HFFc6 (cell line): ENCODE results near the gene ACR. TPM values are rescaled to one million over a fixed set of nuclear protein-coding genes. Genes with fewer than 3 reads are reported as not detected.

ENCODE experiments used
- DNase-seq: peaks from one replicate; pipeline ENCODE4 v3.0.0-alpha.2; 2018
- H3K27ac Mint-ChIP-seq: 2 replicates; pipeline ENCODE4 v1.8.0; 2020; ENCODE audit warnings: mild to moderate bottlenecking, mixed read lengths
- H3K27me3 Mint-ChIP-seq: 2 replicates; pipeline ENCODE4 v1.8.0; 2021; ENCODE audit warnings: mild to moderate bottlenecking, moderate library complexity, mixed read lengths; ENCODE audit not compliant: insufficient read depth
- H3K36me3 Mint-ChIP-seq: 2 replicates; pipeline ENCODE4 v1.8.0; 2021; ENCODE audit warnings: low read depth, mixed read lengths
- H3K4me1 Mint-ChIP-seq: 2 replicates; pipeline ENCODE4 v1.8.0; 2020; ENCODE audit warnings: low read depth, mixed read lengths
- H3K4me3 Mint-ChIP-seq: 2 replicates; pipeline ENCODE4 v1.8.0; 2020; ENCODE audit warnings: mild to moderate bottlenecking, moderate library complexity, mixed read lengths
- H3K9me3 Mint-ChIP-seq: 2 replicates; pipeline ENCODE4 v1.8.0; 2020; ENCODE audit warnings: mild to moderate bottlenecking, mixed read lengths
- CTCF ChIP-seq: fragments of 200-600 bp; sonication (generic); IDR thresholded peaks from 2 replicates; pipeline ENCODE4 v1.5.0; 2021; ENCODE audit warnings: antibody characterized with exemption, mild to moderate bottlenecking
- total RNA-seq, 6 experiments: library from RNA; stranded (reverse); fragmentation: NEBNext Ultra II Directional; extraction: Animal tissue kit (Norgen Biotek cat#: 25700); gene quantifications; 2 replicates in 1 of 6; 3 replicates in 5 of 6; pipeline ENCODE4 v1.2.3, GENCODE V29; 2021

ACR gene
- total RNA-seq, 6 experiments from 2014 or later: not detected

GRCh38 chr22:50730013-50730891 lies 7.8 kb upstream of the ACR start:
- H3K27ac Mint-ChIP-seq: no peak overlapping the region
- no peak for DNase-seq
- H3K27me3 Mint-ChIP-seq: peaks cover 22% of the 10 kb centered on the region
- H3K36me3 Mint-ChIP-seq: no peaks in the 10 kb centered on the region
- H3K4me3 Mint-ChIP-seq: no peak overlapping the region
- peaks cover 21% of the 10 kb centered on the region for H3K4me1 Mint-ChIP-seq
- no peak for TF ChIP-seq CTCF
- H3K9me3 Mint-ChIP-seq: no peaks in the 10 kb centered on the region

DNA sequence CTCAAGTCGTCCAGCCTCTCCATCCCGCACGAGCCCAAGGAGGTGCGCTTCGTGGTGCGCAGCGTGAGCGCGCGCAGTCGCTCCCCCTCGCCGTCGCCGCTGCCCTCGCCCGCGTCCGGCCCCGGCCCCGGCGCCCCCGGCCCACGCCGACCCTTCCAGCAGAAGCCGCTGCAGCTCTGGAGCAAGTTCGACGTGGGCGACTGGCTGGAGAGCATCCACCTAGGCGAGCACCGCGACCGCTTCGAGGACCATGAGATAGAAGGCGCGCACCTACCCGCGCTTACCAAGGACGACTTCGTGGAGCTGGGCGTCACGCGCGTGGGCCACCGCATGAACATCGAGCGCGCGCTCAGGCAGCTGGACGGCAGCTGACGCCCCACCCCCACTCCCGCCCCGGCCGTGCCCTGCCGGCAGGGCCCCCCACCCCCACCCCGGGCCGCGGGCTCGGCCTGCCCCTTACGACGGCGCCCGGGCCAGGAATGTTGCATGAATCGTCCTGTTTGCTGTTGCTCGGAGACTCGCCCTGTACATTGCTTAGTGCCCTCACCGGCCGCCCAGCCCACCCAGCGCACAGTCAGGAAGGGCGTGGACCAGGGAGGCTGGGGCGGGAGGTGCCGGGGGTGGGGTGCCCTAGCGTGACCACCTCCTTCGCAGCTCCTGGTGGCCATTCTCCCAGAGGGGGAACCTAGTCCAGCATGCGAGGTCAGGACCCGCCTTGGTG lies 6.9 kb upstream of the ACR start:
- DNase-seq: no peak
- peaks cover 23% of the 10 kb centered on the region for H3K27me3 Mint-ChIP-seq

DNA sequence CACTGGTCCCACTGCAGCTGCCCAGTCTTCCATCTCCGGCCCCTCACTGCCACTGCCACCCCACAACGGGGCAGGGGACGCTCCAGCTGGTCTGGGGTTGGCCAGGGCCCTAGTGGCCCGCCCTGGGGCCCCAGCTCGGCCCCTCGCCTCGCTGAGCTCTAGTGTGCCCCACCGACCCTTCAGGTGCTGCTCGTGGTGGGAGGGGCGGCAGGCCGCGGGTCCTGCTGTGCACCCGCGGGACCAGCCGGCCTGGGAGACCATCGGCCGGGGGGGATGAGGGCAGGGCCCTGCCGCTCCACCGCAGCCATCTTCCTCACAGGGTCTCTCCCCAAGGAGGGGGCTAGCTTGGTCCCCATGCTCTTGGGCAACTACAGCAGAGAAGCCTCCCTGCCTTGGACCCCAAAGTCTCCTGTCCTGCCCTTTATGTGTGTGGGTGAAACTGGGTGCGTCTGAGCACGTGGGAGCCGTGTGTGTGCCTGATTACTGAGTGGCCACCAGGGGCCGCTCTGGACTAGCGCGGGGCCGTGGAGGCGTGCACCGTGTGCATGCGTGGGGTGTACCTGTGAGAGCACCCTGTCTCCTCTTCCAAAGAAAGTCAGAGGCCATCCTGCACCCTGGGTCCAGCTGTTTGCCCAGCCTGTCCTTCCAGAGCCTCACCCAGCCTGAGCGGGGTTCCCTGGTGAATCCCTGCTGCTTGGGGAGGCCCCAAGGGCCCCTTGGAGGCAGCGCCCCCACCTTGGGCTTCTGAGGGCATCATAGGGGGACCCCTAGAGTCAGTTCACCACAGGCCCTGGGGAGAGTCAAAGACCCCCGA lies 6.0 kb upstream of the ACR start:
- TF ChIP-seq CTCF: peak; percentile 96
- Mint-ChIP-seq H3K36me3 (no peaks in the 10 kb centered on the region), H3K4me3 (peak overlapping the region; percentile 51; the same call in 1 of the 2 replicates), H3K4me1 (peaks cover 21% of the 10 kb centered on the region), H3K27ac (peak overlapping the region; percentile 51; the same call in 1 of the 2 replicates), H3K9me3 (no peaks in the 10 kb centered on the region), H3K27me3 (peaks cover 25% of the 10 kb centered on the region)
- DNase-seq: peak; percentile 16

More for the DNA sequence above, 6.9 kb upstream of the ACR start:
- Mint-ChIP-seq H3K27ac (no peak overlapping the region), H3K36me3 (no peaks in the 10 kb centered on the region), H3K4me1 (peaks cover 21% of the 10 kb centered on the region), H3K4me3 (no peak overlapping the region), H3K9me3 (no peaks in the 10 kb centered on the region)
- TF ChIP-seq CTCF: no peak

DNA sequence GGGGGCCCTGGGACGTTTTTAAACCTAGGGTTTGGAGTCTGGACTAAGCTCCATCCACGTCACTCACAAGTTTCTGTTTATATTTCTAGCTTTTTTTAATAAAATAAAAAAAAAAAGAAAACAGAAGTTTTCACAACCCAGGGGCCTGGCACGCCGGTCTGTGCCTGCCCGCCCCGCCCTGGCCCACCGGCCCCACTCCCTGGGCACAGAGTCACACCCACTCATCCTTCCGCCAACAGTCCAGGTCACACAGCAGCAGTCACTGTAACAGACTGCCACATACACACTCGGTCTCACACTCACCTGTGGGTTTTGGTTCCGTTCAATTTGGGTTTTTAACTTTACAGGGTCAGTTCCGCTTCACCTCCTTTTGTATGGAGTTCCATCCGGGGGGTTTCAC lies 5.3 kb upstream of the ACR start:
- peaks cover 21% of the 10 kb centered on the region for H3K4me1 Mint-ChIP-seq
- no peak for DNase-seq
- H3K27me3 Mint-ChIP-seq: peaks cover 32% of the 10 kb centered on the region

More for the DNA sequence above, 5.3 kb upstream of the ACR start:
- Mint-ChIP-seq H3K4me3 (no peak overlapping the region), H3K36me3 (no peaks in the 10 kb centered on the region), H3K9me3 (no peaks in the 10 kb centered on the region), H3K27ac (no peak overlapping the region)
- TF ChIP-seq CTCF: no peak
